GM23338 (cell line): ENCODE data around the gene ARL13B.
"Not testable (repeated sequence)": the region's sequence is repeated elsewhere in the genome, so short reads cannot be mapped to it uniquely, and the experiment has no call there.

ENCODE experiments used
- CREB1 ChIP-seq: fragments of 250-450 bp; sonication (Bioruptor Pico); IDR thresholded peaks from 2 replicates; pipeline ENCODE4 v1.5.0; 2020; ENCODE audit warnings: low read depth, mild to moderate bottlenecking, moderate library complexity
- CTCF ChIP-seq, 2 experiments: fragments of 200-600 bp in 1 of 2; sonication (generic) in 1 of 2; conservative IDR thresholded peaks; 2 replicates each; pipeline versions ENCODE4 v1.5.1 to v1.6.1; 2016 to 2017; ENCODE audit warnings: antibody characterized with exemption in 2 of 2, low read depth in 2 of 2, mild to moderate bottlenecking in 2 of 2, moderate library complexity in 1 of 2
- ETS1 ChIP-seq: IDR thresholded peaks from 2 replicates; pipeline ENCODE4 v1.6.1; 2016; ENCODE audit warnings: antibody characterized with exemption
- EZH2 ChIP-seq: fragments of 200-600 bp; sonication (generic); IDR thresholded peaks from one replicate; pipeline ENCODE4 v1.8.0; 2017; ENCODE audit warnings: antibody characterized with exemption, mild to moderate bottlenecking, low read depth; ENCODE audit not compliant: unreplicated experiment
- EZH2phosphoT487 ChIP-seq: fragments of 200-600 bp; sonication (generic); IDR thresholded peaks from one replicate; pipeline ENCODE4 v1.8.1; 2018; ENCODE audit warnings: antibody characterized with exemption; ENCODE audit not compliant: unreplicated experiment
- JUNB ChIP-seq: IDR thresholded peaks from one replicate; pipeline ENCODE4 v1.6.1; 2016; ENCODE audit warnings: antibody characterized with exemption; ENCODE audit not compliant: unreplicated experiment
- NANOG ChIP-seq: IDR thresholded peaks from 2 replicates; pipeline ENCODE4 v1.6.1; 2016; ENCODE audit warnings: antibody characterized with exemption, borderline replicate concordance
- POLR2AphosphoS5 ChIP-seq: IDR thresholded peaks from 2 replicates; pipeline ENCODE4 v1.6.1; 2016; ENCODE audit warnings: antibody characterized with exemption, low read depth
- REST ChIP-seq: IDR thresholded peaks from one replicate; pipeline ENCODE4 v1.6.1; 2018; ENCODE audit warnings: antibody characterized with exemption; ENCODE audit not compliant: unreplicated experiment
- STAT1 ChIP-seq: IDR thresholded peaks from one replicate; pipeline ENCODE4 v1.6.1; 2016; ENCODE audit warnings: antibody characterized with exemption; ENCODE audit not compliant: unreplicated experiment
- ZNF114 ChIP-seq: fragments of 250-450 bp; sonication (Bioruptor Pico); IDR thresholded peaks from 2 replicates; pipeline ENCODE4 v1.5.0; 2020; ENCODE audit warnings: mild to moderate bottlenecking, moderate library complexity
- ZNF331 ChIP-seq: fragments of 250-450 bp; sonication (Bioruptor Pico); IDR thresholded peaks from 2 replicates; pipeline ENCODE4 v1.5.0; 2020; ENCODE audit warnings: low read depth, mild to moderate bottlenecking, moderate library complexity

GRCh38 chr3:94044100-94044936 is 64.4 kb downstream of the ARL13B start:
- not testable (repeated sequence) for TF ChIP-seq EZH2; CTCF (conservative IDR thresholded peaks at IDR 0.05; ENCODE audit: low read depth in 2 of 2); NANOG; REST; EZH2phosphoT487; POLR2AphosphoS5; ZNF331 (CRISPR knock-in tag); STAT1; CREB1 (CRISPR knock-in tag); JUNB; ETS1; ZNF114 (CRISPR knock-in tag)
